B cell (primary cell): ENCODE measurements around the gene ZNF33B. TPM values are rescaled to one million over a fixed set of nuclear protein-coding genes. Genes with fewer than 3 reads are reported as not detected.
A peak's percentile ranks its signal among the peaks of the same experiment; 100 is the strongest.

Experiments used
- ATAC-seq: fragments of 200-7000 bp; cut with Tn5 transposase; one replicate; pipeline ENCODE4 v1.10.0; 2021; ENCODE audit warnings: low read depth, mild to moderate bottlenecking, moderate number of reproducible peaks, moderate library complexity
- CTCF ChIA-PET: fragments of 350-600 bp; sonication (Branson Sonifier 250); formaldehyde crosslinking; loops from one replicate; lab custom pipeline; 2021; ENCODE audit warnings: antibody characterized with exemption, inconsistent platforms; lab: Charles Lee
- POLR2A ChIA-PET: fragments of 350-600 bp; sonication (Branson Sonifier 250); formaldehyde crosslinking; loops from one replicate; lab custom pipeline; 2021; ENCODE audit warnings: antibody characterized with exemption; lab: Charles Lee
- DNase-seq: peaks from one replicate; pipeline ENCODE4 v3.0.0; 2013
- H2AFZ ChIP-seq: 2 replicates; pipeline ENCODE4 v1.6.1; 2012; ENCODE audit warnings: mild to moderate bottlenecking, low read depth, low read length; ENCODE audit not compliant: insufficient read depth, poor library complexity, severe bottlenecking
- H3K27ac ChIP-seq, 2 donors: 1 replicate in 1 of 2; 2 replicates in 1 of 2; pipeline ENCODE4 v1.5.1; 2012 to 2013; ENCODE audit warnings: low read length in 2 of 2, mild to moderate bottlenecking in 2 of 2, moderate library complexity in 1 of 2
- H3K27me3 ChIP-seq, 4 experiments: fragments of 200-600 bp in 1 of 4; sonication (generic) in 1 of 4; replicated peaks in 1 of 4; 1 replicate in 2 of 4; 2 replicates in 2 of 4; pipeline versions ENCODE4 v1.6.1 to v1.7.0; 2013 to 2016; ENCODE audit warnings: low read length in 3 of 4, mild to moderate bottlenecking in 2 of 4, mixed read lengths in 1 of 4, moderate library complexity in 1 of 4; ENCODE audit not compliant: insufficient read depth in 4 of 4, control insufficient read depth in 3 of 4; ENCODE audit errors: control extremely low read depth in 1 of 4
- H3K36me3 ChIP-seq, 2 experiments: replicated peaks in 1 of 2; 1 replicate in 1 of 2; 2 replicates in 1 of 2; pipeline versions ENCODE4 v1.6.1 to v1.7.1; 2013; ENCODE audit warnings: low read length in 1 of 2; ENCODE audit not compliant: insufficient read depth in 2 of 2, control insufficient read depth in 1 of 2; ENCODE audit errors: control extremely low read depth in 1 of 2, extremely low read depth in 1 of 2
- H3K4me1 ChIP-seq, 2 donors: fragments of 200-600 bp in 1 of 2; sonication (generic) in 1 of 2; 1 replicate in 1 of 2; 2 replicates in 1 of 2; pipeline versions ENCODE4 v1.5.1 to v1.6.1; 2013 to 2017; ENCODE audit warnings: low read length in 2 of 2; ENCODE audit not compliant: control insufficient read depth in 2 of 2, insufficient read depth in 2 of 2
- H3K4me2 ChIP-seq: replicated peaks from 2 replicates; pipeline ENCODE3; 2012; ENCODE audit warnings: mild to moderate bottlenecking, low read depth, low read length; ENCODE audit not compliant: poor library complexity, severe bottlenecking
- H3K4me3 ChIP-seq, 5 experiments: fragments of 200-600 bp in 1 of 5; sonication (generic) in 1 of 5; 1 replicate in 3 of 5; 2 replicates in 2 of 5; pipeline versions ENCODE4 v1.5.1 to v1.7.0; 2011 to 2016; ENCODE audit warnings: low read length in 4 of 5, mild to moderate bottlenecking in 4 of 5, low read depth in 2 of 5, control low read depth in 1 of 5, moderate library complexity in 1 of 5; ENCODE audit not compliant: insufficient read depth in 1 of 5; ENCODE audit errors: control extremely low read depth in 1 of 5, extremely low read depth in 1 of 5
- H3K79me2 ChIP-seq: fragments of 200-600 bp; sonication (generic); one replicate; pipeline ENCODE4 v1.6.0; 2016; ENCODE audit warnings: low read length; ENCODE audit not compliant: control insufficient read depth, insufficient read depth
- H3K9ac ChIP-seq: fragments of 200-600 bp; sonication (generic); 2 replicates; pipeline ENCODE4 v1.6.1; 2017; ENCODE audit warnings: mild to moderate bottlenecking, low read length, moderate library complexity
- H3K9me3 ChIP-seq, 3 donors: one replicate each; pipeline versions ENCODE4 v1.6.1 to v1.7.1; 2013; ENCODE audit warnings: low read length in 2 of 3; ENCODE audit not compliant: control insufficient read depth in 2 of 3, insufficient read depth in 1 of 3; ENCODE audit errors: control extremely low read depth in 1 of 3
- H4K20me1 ChIP-seq: 2 replicates; pipeline ENCODE4 v1.6.0; 2012; ENCODE audit warnings: mild to moderate bottlenecking, low read length; ENCODE audit not compliant: insufficient read depth, control insufficient read depth, poor library complexity, severe bottlenecking
- H3K27ac Mint-ChIP-seq: one replicate; pipeline ENCODE4 v1.8.0; 2021; ENCODE audit warnings: mixed read lengths
- H3K27me3 Mint-ChIP-seq: one replicate; pipeline ENCODE4 v1.8.0; 2021; ENCODE audit warnings: mixed read lengths
- H3K4me1 Mint-ChIP-seq: one replicate; pipeline ENCODE4 v1.8.0; 2021; ENCODE audit warnings: mixed read lengths
- H3K4me3 Mint-ChIP-seq: one replicate; pipeline ENCODE4 v1.8.0; 2021; ENCODE audit warnings: mixed read lengths
- H3K9me3 Mint-ChIP-seq: one replicate; pipeline ENCODE4 v1.8.0; 2022; ENCODE audit warnings: mixed read lengths; ENCODE audit not compliant: insufficient read depth
- CTCF ChIP-seq: fragments of 200-600 bp; IDR thresholded peaks from one replicate; pipeline ENCODE4 v1.8.0; 2022; ENCODE audit warnings: antibody characterized with exemption, mild to moderate bottlenecking
- EZH2 ChIP-seq: IDR thresholded peaks from 2 replicates; pipeline ENCODE4 v1.6.1; 2012; ENCODE audit warnings: borderline replicate concordance, low read depth, mild to moderate bottlenecking, moderate library complexity, low read length; ENCODE audit not compliant: insufficient read depth, poor library complexity, severe bottlenecking
- WGBS: methylation state at CpG from one replicate; pipeline ENCODE4 v1.1.5; 2013; ENCODE audit warnings: missing lambda C conversion rate; ENCODE audit not compliant: insufficient coverage; 5-methylcytosine and 5-hydroxymethylcytosine counted together
- intact Hi-C: fragments of 100-400 bp; cut with micrococcal nuclease; formaldehyde crosslinking; loops from one replicate; pipeline ENCODE4 v1.10.0; 2022
- polyA plus RNA-seq: library from polyadenylated mRNA; depleted of rRNA; stranded (reverse); fragments of >200 nt; gene quantifications from 2 replicates; pipeline ENCODE4 v1.2.3, GENCODE V29; 2012
- total RNA-seq, 2 donors: library from RNA; stranded (reverse); fragments of 120-200 nt in 1 of 2; gene quantifications; 1 replicate in 1 of 2; 2 replicates in 1 of 2; pipeline versions ENCODE4 v1.2.3 to v1.2.4, GENCODE V29; 2013 to 2022

The ZNF33B gene
- total and polyA plus RNA-seq, 2 donors (not counting 1 experiment from before 2014, with no cell fraction given), result 15.5 to 66.9 TPM

GRCh38 chr10:42640610-42641229, 2.4 kb upstream of the ZNF33B start:
- Histone ChIP-seq H3K36me3 (no peaks in the 10 kb centered on the region), H3K27ac (no peak overlapping the region), H3K27me3 (no peaks in the 10 kb centered on the region), H4K20me1 (no peaks in the 10 kb centered on the region), H3K4me1 (peaks cover 14 to 15% of the 10 kb centered on the region in 2 donors), H3K9ac (no peak overlapping the region), H3K4me2 (no peak overlapping the region), H3K79me2 (peaks cover 13% of the 10 kb centered on the region), H3K9me3 (no peaks in the 10 kb centered on the region), H3K4me3 (no peak overlapping the region), H2AFZ (no peak overlapping the region)
- WGBS, result 97% methylated on average over 5 of the region's 8 CpGs
- intact Hi-C loops, result no loop called here
- H3K27me3 Mint-ChIP-seq, result no peaks in the 10 kb centered on the region
- peaks cover 30% of the 10 kb centered on the region for H3K4me1 Mint-ChIP-seq
- peak overlapping the region; percentile 46 for H3K4me3 Mint-ChIP-seq
- ATAC-seq (no peak), DNase-seq (no peak)
- CTCF ChIA-PET, result no interaction called here
- POLR2A ChIA-PET, result no interaction called here
- no peaks in the 10 kb centered on the region for H3K9me3 Mint-ChIP-seq
- H3K27ac Mint-ChIP-seq, result no peak overlapping the region
- TF ChIP-seq EZH2, result no peak
- no peak for TF ChIP-seq CTCF

DNA sequence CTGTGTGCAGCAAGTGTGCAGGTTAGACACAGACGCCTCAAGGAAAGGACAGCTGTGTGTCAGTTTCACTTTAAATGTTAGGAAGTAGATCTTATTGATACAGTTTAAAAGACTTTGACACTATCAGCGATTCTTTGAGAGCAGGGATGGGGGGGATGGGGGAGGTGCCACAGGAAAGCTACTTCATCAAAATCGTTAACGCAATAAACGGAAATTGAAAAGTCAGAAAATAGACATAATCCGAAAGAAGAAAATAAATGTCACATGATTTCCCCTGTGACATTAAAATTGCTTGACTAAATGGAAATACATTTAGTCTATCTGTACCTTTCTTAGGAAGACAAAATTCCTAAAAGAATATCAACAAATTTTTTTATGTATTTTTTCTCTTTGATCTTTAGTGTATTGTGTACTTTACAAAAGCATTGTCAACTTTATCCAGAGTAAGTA, 476 bp upstream of the ZNF33B start:
- H3K4me2 ChIP-seq, result peak overlapping the region; percentile 76
- no peak for TF ChIP-seq CTCF
- no peak for TF ChIP-seq EZH2
- H3K4me3 ChIP-seq, result peak overlapping the region; percentile 86 to 97 (median 90)
- ATAC-seq (no peak), DNase-seq (no peak)
- Mint-ChIP-seq H3K27me3 (no peaks in the 10 kb centered on the region), H3K4me1 (peaks cover 38% of the 10 kb centered on the region), H3K4me3 (peak overlapping the region; percentile 99), H3K9me3 (no peaks in the 10 kb centered on the region), H3K27ac (peak overlapping the region; percentile 99)
- H3K9ac ChIP-seq, result peak overlapping the region; percentile 85
- 0% methylated on average over 1 of the region's 6 CpGs for WGBS
- H2AFZ ChIP-seq, result peak overlapping the region; percentile 95
- peak overlapping the region; percentile 87 to 92 for H3K27ac ChIP-seq
- no peaks in the 10 kb centered on the region for H4K20me1 ChIP-seq
- ChIA-PET CTCF (no interaction called here), POLR2A (no interaction called here)
- H3K4me1 ChIP-seq, result peaks cover 14 to 15% of the 10 kb centered on the region in 2 donors
- no peaks in the 10 kb centered on the region for H3K27me3 ChIP-seq
- peaks cover 18% of the 10 kb centered on the region for H3K79me2 ChIP-seq
- no peaks in the 10 kb centered on the region for H3K9me3 ChIP-seq
- intact Hi-C loops, result loop anchor here (1.0 to 5.0 kb wide), 5 partner anchors 87 to 1009 kb away; partner anchors contain the start of genes BMS1, CSGALNACT2, HNRNPF and ZNF32
- H3K36me3 ChIP-seq, result no peaks in the 10 kb centered on the region
